SK-N-SH (cell line): Measurements from ENCODE around the gene COL4A6. TPM values are rescaled to one million over a fixed set of nuclear protein-coding genes. Genes with fewer than 3 reads are reported as not detected.
A peak's percentile ranks its signal among the peaks of the same experiment; 100 is the strongest.

Source experiments
- CTCF ChIA-PET: fragments of 300-600, 350-600 bp; formaldehyde crosslinking; extraction: SDS; loops from one replicate; lab custom pipeline; 2021; lab: Yijun Ruan, JAX
- POLR2A ChIA-PET: fragments of 350-600 bp; sonication (Branson Sonifier 250); formaldehyde crosslinking; extraction: SDS; loops from one replicate; lab custom pipeline; 2020; ENCODE audit warnings: antibody characterized with exemption, inconsistent platforms; lab: Yijun Ruan, JAX
- DNase-seq: peaks from one replicate; pipeline ENCODE4 v3.0.0; 2012
- H2AFZ ChIP-seq: fragments of 200-600 bp; sonication (generic); 2 replicates; pipeline ENCODE4 v1.8.1; 2016; ENCODE audit warnings: antibody characterized with exemption, mild to moderate bottlenecking, low read depth
- H3F3A ChIP-seq: fragments of 200-600 bp; sonication (generic); replicated peaks from 2 replicates; pipeline ENCODE3; 2016; ENCODE audit warnings: antibody characterized with exemption, mild to moderate bottlenecking; ENCODE audit not compliant: insufficient read depth
- H3K27ac ChIP-seq, 2 experiments: fragments of 200-500 bp in 1 of 2; fragments of 200-600 bp in 1 of 2; sonication (Bioruptor generic) in 1 of 2; sonication (generic), shearing (Covaris generic) in 1 of 2; 2 replicates each; pipeline versions ENCODE4 v1.5.1 to v1.6.1; 2014 to 2016; ENCODE audit warnings: low read depth in 2 of 2, inconsistent platforms in 1 of 2, low read length in 1 of 2, mild to moderate bottlenecking in 1 of 2, mixed read lengths in 1 of 2
- H3K27me3 ChIP-seq: fragments of 200-600 bp; sonication (generic), shearing (Covaris generic); 2 replicates; pipeline ENCODE4 v1.6.1; 2016; ENCODE audit warnings: mixed run types; ENCODE audit not compliant: insufficient read depth
- H3K36me3 ChIP-seq, 2 experiments: fragments of 200-500 bp in 1 of 2; fragments of 200-600 bp in 1 of 2; sonication (Bioruptor generic) in 1 of 2; sonication (generic) in 1 of 2; replicated peaks in 1 of 2; 2 replicates each; pipeline versions ENCODE3 to v1.5.1; 2014 to 2016; ENCODE audit warnings: low read length in 1 of 2, mild to moderate bottlenecking in 1 of 2; ENCODE audit not compliant: insufficient read depth in 2 of 2, control insufficient read depth in 1 of 2
- H3K4me1 ChIP-seq, 2 experiments: fragments of 200-500 bp in 1 of 2; fragments of 200-600 bp in 1 of 2; sonication (Bioruptor generic) in 1 of 2; sonication (generic), shearing (Covaris generic) in 1 of 2; 2 replicates each; pipeline versions ENCODE4 v1.5.1 to v1.6.1; 2014 to 2016; ENCODE audit warnings: low read depth in 1 of 2, low read length in 1 of 2, mixed run types in 1 of 2; ENCODE audit not compliant: insufficient read depth in 2 of 2, control insufficient read depth in 1 of 2
- H3K4me2 ChIP-seq: fragments of 200-600 bp; sonication (generic), shearing (Covaris generic); 2 replicates; pipeline ENCODE4 v1.6.1; 2017; ENCODE audit warnings: mixed run types
- H3K4me3 ChIP-seq, 2 experiments: fragments of 200-500 bp in 1 of 2; fragments of 200-600 bp in 1 of 2; sonication (Bioruptor generic) in 1 of 2; sonication (generic), shearing (Covaris generic) in 1 of 2; 2 replicates each; pipeline versions ENCODE4 v1.5.1 to v1.8.1; 2014 to 2016; ENCODE audit warnings: low read depth in 2 of 2, inconsistent platforms in 1 of 2, low read length in 1 of 2, mild to moderate bottlenecking in 1 of 2, mixed read lengths in 1 of 2, moderate library complexity in 1 of 2
- H3K79me2 ChIP-seq: fragments of 200-600 bp; sonication (generic); 2 replicates; pipeline ENCODE4 v1.8.1; 2017; ENCODE audit warnings: mild to moderate bottlenecking; ENCODE audit not compliant: insufficient read depth
- H3K9ac ChIP-seq: fragments of 200-600 bp; sonication (generic); 2 replicates; pipeline ENCODE4 v1.6.1; 2017; ENCODE audit warnings: mixed run types
- H3K9me2 ChIP-seq: fragments of 200-600 bp; sonication (generic); 2 replicates; pipeline ENCODE4 v1.6.1; 2017; ENCODE audit warnings: mixed run types
- H3K9me3 ChIP-seq: fragments of 200-600 bp; sonication (generic); 2 replicates; pipeline ENCODE4 v1.6.1; 2017; ENCODE audit warnings: mixed run types, mild to moderate bottlenecking, moderate library complexity
- H4K20me1 ChIP-seq: fragments of 200-600 bp; sonication (generic); 2 replicates; pipeline ENCODE4 v1.6.1; 2017; ENCODE audit warnings: mild to moderate bottlenecking, mixed run types; ENCODE audit not compliant: insufficient read depth
- EP300 ChIP-seq, 2 experiments: IDR thresholded peaks; 2 replicates each; pipeline versions ENCODE4 v1.4.0 to v1.6.1; 2012; ENCODE audit warnings: borderline replicate concordance in 1 of 2, low read depth in 1 of 2, low read length in 1 of 2
- FOSL2 ChIP-seq: IDR thresholded peaks from 2 replicates; pipeline ENCODE4 v1.4.0; 2012; ENCODE audit warnings: low read depth, mild to moderate bottlenecking, moderate library complexity, borderline replicate concordance
- FOXJ3 ChIP-seq: sonication (generic); formaldehyde crosslinking; IDR thresholded peaks from 2 replicates; pipeline ENCODE4 v1.5.1; 2020; ENCODE audit warnings: mild to moderate bottlenecking, missing genetic modification reagents
- FOXM1 ChIP-seq: IDR thresholded peaks from 2 replicates; pipeline ENCODE4 v1.4.0; 2012; ENCODE audit warnings: low read depth, mild to moderate bottlenecking
- GATA2 ChIP-seq: sonication (generic); formaldehyde crosslinking; IDR thresholded peaks from 2 replicates; pipeline ENCODE4 v1.5.0; 2020; ENCODE audit warnings: mild to moderate bottlenecking, missing genetic modification reagents
- JUND ChIP-seq: IDR thresholded peaks from 2 replicates; pipeline ENCODE4 v1.4.0; 2012
- MXI1 ChIP-seq: IDR thresholded peaks from 2 replicates; pipeline ENCODE4 v1.6.1; 2012; ENCODE audit warnings: mild to moderate bottlenecking, low read depth, low read length, improper control_type of control experiment
- NRF1 ChIP-seq: IDR thresholded peaks from 2 replicates; pipeline ENCODE4 v1.6.1; 2012; ENCODE audit warnings: low read depth, mild to moderate bottlenecking, low read length
- RCOR1 ChIP-seq: fragments of 150-350 bp; IDR thresholded peaks from 2 replicates; pipeline ENCODE4 v1.6.1; 2017; ENCODE audit warnings: antibody characterized with exemption, low read length
- RFX5 ChIP-seq: IDR thresholded peaks from 2 replicates; pipeline ENCODE4 v1.6.1; 2012; ENCODE audit warnings: mild to moderate bottlenecking, improper control_type of control experiment, low read length
- SMC3 ChIP-seq: IDR thresholded peaks from 2 replicates; pipeline ENCODE4 v1.6.1; 2012; ENCODE audit warnings: low read depth, low read length, improper control_type of control experiment
- TAF1 ChIP-seq: IDR thresholded peaks from 2 replicates; pipeline ENCODE4 v1.6.1; 2012; ENCODE audit warnings: low read depth, mild to moderate bottlenecking, low read length, moderate library complexity, borderline replicate concordance
- TEAD4 ChIP-seq: IDR thresholded peaks from 2 replicates; pipeline ENCODE4 v1.4.0; 2012; ENCODE audit warnings: mild to moderate bottlenecking, borderline replicate concordance; ENCODE audit not compliant: insufficient read depth
- WGBS: methylation state at CpG from one replicate; pipeline ENCODE4 v1.1.6; 2017; ENCODE audit warnings: low lambda C conversion rate; 5-methylcytosine and 5-hydroxymethylcytosine counted together
- polyA plus RNA-seq, 3 experiments: library from polyadenylated mRNA; depleted of rRNA; stranded (reverse); fragments of >200 nt; gene quantifications; 2 replicates each; pipeline ENCODE4 v1.2.3, GENCODE V29; 2012
- TF ChIP-seq, protein P1 (sequence below): IDR thresholded peaks from 2 replicates; pipeline ENCODE4 v1.4.0; 2012; ENCODE audit warnings: low read depth
- TF ChIP-seq, protein P2 (sequence below): IDR thresholded peaks from 2 replicates; pipeline ENCODE4; 2012
- TF ChIP-seq, protein P3 (sequence below): IDR thresholded peaks from 2 replicates; pipeline ENCODE4 v1.6.1; 2012; ENCODE audit warnings: mild to moderate bottlenecking, low read depth, low read length, moderate library complexity

COL4A6 gene
- polyA plus RNA-seq, 1 of the 3 experiments (the other 2 are of a cell fraction), result not detected

DNA sequence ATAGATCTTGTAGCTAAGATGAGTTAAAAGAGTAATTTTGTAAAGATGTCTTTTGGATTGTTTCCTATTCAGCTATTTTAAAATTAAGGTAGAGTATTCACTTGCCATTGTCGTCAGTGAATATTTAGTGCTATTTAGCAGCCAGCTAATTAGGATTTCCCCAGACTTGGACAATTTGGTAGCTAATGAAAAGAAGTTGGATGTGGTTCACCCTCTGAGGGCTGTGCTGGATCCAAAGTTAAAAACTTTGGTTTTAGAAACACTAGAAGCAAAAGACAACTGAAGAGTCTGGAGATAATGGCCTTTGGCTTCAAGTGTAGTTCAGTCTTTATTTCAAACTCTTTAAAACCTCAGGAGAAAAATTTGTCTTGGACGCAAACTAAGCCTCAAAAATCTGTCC lies 305.3 kb downstream of the COL4A6 start:
- TF ChIP-seq JUND (no peak), NRF1 (no peak), RCOR1 (no peak)
- TF ChIP-seq, protein P1, sequence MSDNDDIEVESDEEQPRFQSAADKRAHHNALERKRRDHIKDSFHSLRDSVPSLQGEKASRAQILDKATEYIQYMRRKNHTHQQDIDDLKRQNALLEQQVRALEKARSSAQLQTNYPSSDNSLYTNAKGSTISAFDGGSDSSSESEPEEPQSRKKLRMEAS, result no peak
- TF ChIP-seq, all 33 proteins: peak for 0
- H3K36me3 ChIP-seq, result no peaks in the 10 kb centered on the region
- H4K20me1 ChIP-seq, result no peaks in the 10 kb centered on the region
- no peaks in the 10 kb centered on the region for H3K9me3 ChIP-seq
- WGBS, result 36% methylated on average over 2 of the region's 2 CpGs
- no peaks in the 10 kb centered on the region for H3K9me2 ChIP-seq
- H3F3A ChIP-seq, result no peaks in the 10 kb centered on the region
- H3K9ac ChIP-seq, result no peak overlapping the region
- H2AFZ ChIP-seq, result no peak overlapping the region
- H3K4me1 ChIP-seq, result no peaks in the 10 kb centered on the region
- POLR2A ChIA-PET, result no interaction called here
- H3K4me3 ChIP-seq, result no peak overlapping the region
- no peak overlapping the region for H3K27ac ChIP-seq
- H3K4me2 ChIP-seq, result no peak overlapping the region
- H3K27me3 ChIP-seq, result no peaks in the 10 kb centered on the region
- DNase-seq, result no peak
- CTCF ChIA-PET, result interaction anchor here (0.9 kb wide), 1 partner anchor 11 kb away, joined by 3 read pairs; no protein-coding TSS in a partner anchor
- no peaks in the 10 kb centered on the region for H3K79me2 ChIP-seq

DNA sequence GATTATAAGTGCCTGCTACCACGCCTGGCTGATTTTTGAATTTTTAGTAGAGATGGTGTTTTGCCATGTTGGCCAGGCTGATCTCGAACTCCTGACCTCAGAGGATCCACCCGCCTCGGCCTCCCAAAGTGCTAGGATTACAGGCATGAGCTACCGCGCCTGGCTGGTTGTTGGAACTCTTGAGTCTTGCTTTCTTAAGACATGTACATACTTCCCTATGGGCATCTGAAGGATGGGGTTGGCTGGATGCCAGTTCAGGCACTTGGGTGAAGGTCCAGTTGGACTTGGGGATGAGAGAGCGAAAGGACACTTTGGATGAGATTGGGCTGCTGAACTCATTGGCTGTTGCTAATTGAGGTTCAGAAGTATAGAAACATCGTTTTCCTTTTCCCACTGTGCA lies 306.2 kb downstream of the COL4A6 start:
- no peaks in the 10 kb centered on the region for H3K36me3 ChIP-seq
- H2AFZ ChIP-seq, result no peak overlapping the region
- TF ChIP-seq FOSL2, result no peak
- TF ChIP-seq, protein P2, sequence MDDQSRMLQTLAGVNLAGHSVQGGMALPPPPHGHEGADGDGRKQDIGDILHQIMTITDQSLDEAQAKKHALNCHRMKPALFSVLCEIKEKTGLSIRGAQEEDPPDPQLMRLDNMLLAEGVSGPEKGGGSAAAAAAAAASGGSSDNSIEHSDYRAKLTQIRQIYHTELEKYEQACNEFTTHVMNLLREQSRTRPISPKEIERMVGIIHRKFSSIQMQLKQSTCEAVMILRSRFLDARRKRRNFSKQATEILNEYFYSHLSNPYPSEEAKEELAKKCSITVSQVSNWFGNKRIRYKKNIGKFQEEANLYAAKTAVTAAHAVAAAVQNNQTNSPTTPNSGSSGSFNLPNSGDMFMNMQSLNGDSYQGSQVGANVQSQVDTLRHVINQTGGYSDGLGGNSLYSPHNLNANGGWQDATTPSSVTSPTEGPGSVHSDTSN, result no peak
- TF ChIP-seq MXI1, result no peak
- no peak for TF ChIP-seq SMC3
- TF ChIP-seq FOXM1, result no peak
- TF ChIP-seq EP300 (IDR thresholded peaks at IDR 0.05; ENCODE audit: borderline replicate concordance in 1 of 2, low read depth in 1 of 2, low read length in 1 of 2), result no peak
- TF ChIP-seq, protein P1, result no peak
- TF ChIP-seq GATA2 (CRISPR knock-in tag), result no peak
- TF ChIP-seq TEAD4, result no peak
- TF ChIP-seq, protein P3, sequence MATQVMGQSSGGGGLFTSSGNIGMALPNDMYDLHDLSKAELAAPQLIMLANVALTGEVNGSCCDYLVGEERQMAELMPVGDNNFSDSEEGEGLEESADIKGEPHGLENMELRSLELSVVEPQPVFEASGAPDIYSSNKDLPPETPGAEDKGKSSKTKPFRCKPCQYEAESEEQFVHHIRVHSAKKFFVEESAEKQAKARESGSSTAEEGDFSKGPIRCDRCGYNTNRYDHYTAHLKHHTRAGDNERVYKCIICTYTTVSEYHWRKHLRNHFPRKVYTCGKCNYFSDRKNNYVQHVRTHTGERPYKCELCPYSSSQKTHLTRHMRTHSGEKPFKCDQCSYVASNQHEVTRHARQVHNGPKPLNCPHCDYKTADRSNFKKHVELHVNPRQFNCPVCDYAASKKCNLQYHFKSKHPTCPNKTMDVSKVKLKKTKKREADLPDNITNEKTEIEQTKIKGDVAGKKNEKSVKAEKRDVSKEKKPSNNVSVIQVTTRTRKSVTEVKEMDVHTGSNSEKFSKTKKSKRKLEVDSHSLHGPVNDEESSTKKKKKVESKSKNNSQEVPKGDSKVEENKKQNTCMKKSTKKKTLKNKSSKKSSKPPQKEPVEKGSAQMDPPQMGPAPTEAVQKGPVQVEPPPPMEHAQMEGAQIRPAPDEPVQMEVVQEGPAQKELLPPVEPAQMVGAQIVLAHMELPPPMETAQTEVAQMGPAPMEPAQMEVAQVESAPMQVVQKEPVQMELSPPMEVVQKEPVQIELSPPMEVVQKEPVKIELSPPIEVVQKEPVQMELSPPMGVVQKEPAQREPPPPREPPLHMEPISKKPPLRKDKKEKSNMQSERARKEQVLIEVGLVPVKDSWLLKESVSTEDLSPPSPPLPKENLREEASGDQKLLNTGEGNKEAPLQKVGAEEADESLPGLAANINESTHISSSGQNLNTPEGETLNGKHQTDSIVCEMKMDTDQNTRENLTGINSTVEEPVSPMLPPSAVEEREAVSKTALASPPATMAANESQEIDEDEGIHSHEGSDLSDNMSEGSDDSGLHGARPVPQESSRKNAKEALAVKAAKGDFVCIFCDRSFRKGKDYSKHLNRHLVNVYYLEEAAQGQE, result no peak
- no peak for TF ChIP-seq FOXJ3
- TF ChIP-seq TAF1, result no peak
- no peak for TF ChIP-seq RFX5
- 53% methylated on average over 8 of the region's 8 CpGs for WGBS
- no peaks in the 10 kb centered on the region for H3K9me3 ChIP-seq
- CTCF ChIA-PET, result no interaction called here
- peak overlapping the region in 1 of 2 experiments; percentile 24; a peak in 2 of 4 replicates for H3K27ac ChIP-seq
- no peaks in the 10 kb centered on the region for H3K27me3 ChIP-seq
- no peaks in the 10 kb centered on the region for H3K9me2 ChIP-seq
- H3K4me3 ChIP-seq, result no peak overlapping the region
- H3F3A ChIP-seq, result no peaks in the 10 kb centered on the region
- H3K79me2 ChIP-seq, result no peaks in the 10 kb centered on the region
- no peaks in the 10 kb centered on the region for H3K4me1 ChIP-seq
- no peaks in the 10 kb centered on the region for H4K20me1 ChIP-seq
- no peak for DNase-seq
- no peak overlapping the region for H3K4me2 ChIP-seq
- POLR2A ChIA-PET, result no interaction called here
- no peak overlapping the region for H3K9ac ChIP-seq
